ENCODE results near the gene RFNG.

DNA sequence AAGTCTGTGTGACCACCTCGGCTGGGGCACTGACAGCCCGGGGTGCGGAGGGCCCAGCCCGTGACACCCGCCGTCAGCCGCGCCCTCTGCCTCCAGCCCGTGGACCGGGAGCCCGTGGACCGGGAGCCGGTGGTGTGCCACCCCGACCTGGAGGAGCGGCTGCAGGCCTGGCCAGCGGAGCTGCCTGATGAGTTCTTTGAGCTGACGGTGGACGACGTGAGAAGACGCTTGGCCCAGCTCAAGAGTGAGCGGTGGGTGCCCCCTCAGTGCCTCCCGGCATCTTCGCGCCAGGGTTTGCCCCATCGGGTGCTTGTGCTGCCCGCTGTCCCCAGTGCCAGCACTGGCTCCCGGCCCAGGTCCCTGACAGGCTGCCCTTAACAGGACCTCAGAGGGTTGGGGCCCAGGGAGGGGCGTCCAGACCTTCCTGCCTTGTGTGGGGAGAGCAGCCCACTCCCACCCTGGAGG is 42.6 kb downstream of the RFNG start:
- TF ChIP-seq, protein P1, sequence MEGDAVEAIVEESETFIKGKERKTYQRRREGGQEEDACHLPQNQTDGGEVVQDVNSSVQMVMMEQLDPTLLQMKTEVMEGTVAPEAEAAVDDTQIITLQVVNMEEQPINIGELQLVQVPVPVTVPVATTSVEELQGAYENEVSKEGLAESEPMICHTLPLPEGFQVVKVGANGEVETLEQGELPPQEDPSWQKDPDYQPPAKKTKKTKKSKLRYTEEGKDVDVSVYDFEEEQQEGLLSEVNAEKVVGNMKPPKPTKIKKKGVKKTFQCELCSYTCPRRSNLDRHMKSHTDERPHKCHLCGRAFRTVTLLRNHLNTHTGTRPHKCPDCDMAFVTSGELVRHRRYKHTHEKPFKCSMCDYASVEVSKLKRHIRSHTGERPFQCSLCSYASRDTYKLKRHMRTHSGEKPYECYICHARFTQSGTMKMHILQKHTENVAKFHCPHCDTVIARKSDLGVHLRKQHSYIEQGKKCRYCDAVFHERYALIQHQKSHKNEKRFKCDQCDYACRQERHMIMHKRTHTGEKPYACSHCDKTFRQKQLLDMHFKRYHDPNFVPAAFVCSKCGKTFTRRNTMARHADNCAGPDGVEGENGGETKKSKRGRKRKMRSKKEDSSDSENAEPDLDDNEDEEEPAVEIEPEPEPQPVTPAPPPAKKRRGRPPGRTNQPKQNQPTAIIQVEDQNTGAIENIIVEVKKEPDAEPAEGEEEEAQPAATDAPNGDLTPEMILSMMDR (IDR thresholded peaks at IDR 0.05): no peak
- no peak for TF ChIP-seq POLR2AphosphoS5 (IDR thresholded peaks at IDR 0.05; ENCODE audit: low read depth, low read length)
- no peak for TF ChIP-seq TCF7L2 (IDR thresholded peaks at IDR 0.05; ENCODE audit: low read depth, low read length)

All from Panc1 (cell line).